Large intestine (tissue), 3 donors: ENCODE data around the gene LINGO4. TPM values are rescaled to one million over a fixed set of nuclear protein-coding genes. Genes with fewer than 3 reads are reported as not detected.
"Not testable (repeated sequence)": the region's sequence is repeated elsewhere in the genome, so short reads cannot be mapped to it uniquely, and the experiment has no call there.

Source experiments
- DNase-seq, 2 donors: peaks; one replicate each; pipeline versions ENCODE4 v3.0.0 to v3.0.0-alpha.2; 2013
- H3K27ac ChIP-seq: one replicate; pipeline ENCODE4 v1.5.1; 2013; ENCODE audit warnings: low read length
- H3K27me3 ChIP-seq: 2 replicates; pipeline ENCODE4 v1.6.1; 2013; ENCODE audit warnings: low read length; ENCODE audit not compliant: control insufficient read depth, insufficient read depth
- H3K36me3 ChIP-seq: 2 replicates; pipeline ENCODE4 v1.6.1; 2013; ENCODE audit warnings: low read length; ENCODE audit not compliant: control insufficient read depth, insufficient read depth
- H3K4me1 ChIP-seq: one replicate; pipeline ENCODE4 v1.6.1; 2013; ENCODE audit warnings: low read length; ENCODE audit not compliant: control insufficient read depth, insufficient read depth
- H3K4me3 ChIP-seq: one replicate; pipeline ENCODE4 v1.5.1; 2013; ENCODE audit warnings: low read length
- H3K9me3 ChIP-seq: one replicate; pipeline ENCODE4 v1.6.1; 2013; ENCODE audit warnings: mild to moderate bottlenecking, low read depth, low read length, moderate library complexity; ENCODE audit not compliant: control insufficient read depth
- WGBS: methylation state at CpG from one replicate; pipeline ENCODE4 v1.1.5; 2013; ENCODE audit warnings: low lambda C conversion rate; ENCODE audit not compliant: insufficient coverage; 5-methylcytosine and 5-hydroxymethylcytosine counted together
- polyA plus RNA-seq: library from polyadenylated mRNA; unstranded; fragments of 120-200 nt; gene quantifications from one replicate; pipeline ENCODE4 v1.2.1, GENCODE V29; 2013

The LINGO4 gene
- polyA plus RNA-seq, 1 donor = 0.81 TPM

DNA sequence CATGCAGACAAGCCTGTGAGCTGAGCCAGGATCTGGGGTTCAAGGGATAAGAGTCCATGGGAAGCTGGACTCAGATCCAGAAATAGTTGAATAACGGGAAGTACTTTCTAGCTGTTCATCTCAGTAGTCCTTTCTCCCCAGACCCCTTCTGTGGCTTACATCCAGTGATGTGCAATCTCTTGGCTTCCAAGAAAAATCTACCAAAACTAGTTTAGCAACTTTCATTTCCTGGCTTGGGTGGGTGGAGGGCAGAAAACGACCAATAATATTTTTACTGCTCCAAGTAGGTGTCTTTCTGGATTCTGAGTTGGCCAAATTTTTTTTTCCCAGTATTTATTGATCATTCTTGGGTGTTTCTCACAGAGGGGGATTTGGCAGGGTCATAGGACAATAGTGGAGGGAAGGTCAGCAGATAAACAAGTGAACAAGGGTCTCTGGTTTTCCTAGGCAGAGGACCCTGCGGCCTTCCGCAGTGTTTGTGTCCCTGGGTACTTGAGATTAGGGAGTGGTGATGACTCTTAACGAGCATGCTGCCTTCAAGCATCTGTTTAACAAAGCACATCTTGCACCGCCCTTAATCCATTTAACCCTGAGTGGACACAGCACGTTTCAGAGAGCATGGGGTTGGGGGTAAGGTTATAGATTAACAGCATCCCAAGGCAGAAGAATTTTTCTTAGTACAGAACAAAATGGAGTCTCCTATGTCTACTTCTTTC lies 36.7 kb downstream of the LINGO4 start:
- not testable (repeated sequence) for DNase-seq, H3K4me3 ChIP-seq, H3K9me3 ChIP-seq, H3K27ac ChIP-seq, H3K36me3 ChIP-seq, H3K27me3 ChIP-seq, H3K4me1 ChIP-seq
- WGBS = 20% methylated on average over 1 of the region's 7 CpGs

DNA sequence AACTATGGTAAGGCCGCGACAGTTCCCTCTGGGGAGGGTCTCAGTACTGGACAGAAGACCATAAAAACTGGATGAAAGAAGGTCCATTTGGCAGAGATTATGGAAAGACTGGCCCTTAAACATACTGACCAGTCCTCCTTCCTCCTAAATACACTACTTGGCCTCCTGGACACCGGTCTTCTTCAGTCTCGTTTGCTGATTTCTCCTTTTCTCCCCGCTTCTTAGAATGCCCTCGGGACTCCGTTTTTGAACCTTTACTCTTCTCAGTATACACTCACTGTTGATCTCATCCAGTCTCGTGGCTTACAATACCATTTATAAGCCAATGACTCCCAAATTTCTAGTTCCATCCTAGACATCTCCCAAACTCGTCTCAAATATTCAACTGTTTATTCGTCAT lies 41.2 kb downstream of the LINGO4 start:
- Histone ChIP-seq H3K9me3 (no peaks in the 10 kb centered on the region), H3K36me3 (peaks cover 26% of the 10 kb centered on the region), H3K27ac (peak overlapping the region; percentile 66), H3K4me3 (peak overlapping the region; percentile 82), H3K4me1 (no peaks in the 10 kb centered on the region), H3K27me3 (no peaks in the 10 kb centered on the region)
- no peak for DNase-seq
- 54% methylated on average over 10 of the region's 10 CpGs for WGBS

DNA sequence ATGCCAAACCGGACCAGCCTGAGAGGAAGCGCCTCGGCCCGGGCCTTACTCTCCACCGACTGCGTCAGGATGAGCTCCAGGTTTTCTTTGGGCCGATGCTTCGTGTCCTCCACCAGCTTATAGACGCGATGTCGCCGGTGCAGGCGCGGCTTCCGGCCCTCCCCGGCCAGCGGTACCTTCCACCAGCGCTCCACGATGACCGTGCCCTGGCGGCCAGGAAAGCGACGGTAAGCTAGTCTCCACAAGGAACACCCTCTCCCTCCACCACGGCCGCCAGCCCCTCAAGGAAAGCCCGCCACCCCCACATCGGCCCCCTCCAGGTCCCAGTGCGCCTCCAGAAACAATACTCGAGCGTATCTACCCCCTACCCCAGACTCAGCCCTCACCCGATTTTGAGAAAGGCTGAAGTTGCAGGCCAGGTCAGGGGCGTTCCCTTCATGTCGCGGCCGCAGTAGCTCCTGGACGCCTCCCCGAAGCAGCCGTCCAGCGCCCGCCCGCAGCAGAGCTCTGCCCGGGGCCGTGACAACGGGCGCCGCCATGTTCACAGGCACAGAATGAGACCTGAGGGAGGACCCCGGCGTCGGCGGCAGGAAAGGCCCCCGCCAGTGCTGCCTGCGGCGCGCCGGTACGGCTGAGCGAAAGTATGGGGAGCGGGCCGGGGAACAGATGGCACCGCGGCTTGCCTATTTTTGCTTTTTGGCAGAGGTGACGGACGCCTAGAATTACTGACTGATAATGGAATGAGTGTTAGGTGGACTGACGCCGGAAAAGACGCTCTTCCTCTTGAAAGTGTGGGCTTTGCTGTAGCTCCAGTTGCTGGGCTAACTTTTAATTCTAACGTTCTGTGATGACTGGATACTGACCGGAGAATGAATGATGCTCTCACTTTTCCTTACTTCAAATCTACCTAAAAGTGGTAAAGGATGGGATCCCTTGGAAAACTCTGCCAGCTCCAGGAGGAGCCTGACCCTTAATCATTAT lies 42.0 kb downstream of the LINGO4 start, which contains the start of gene MRPL9:
MRPL9 (minus strand) TSS at position 556 of the 981 bp plus-strand sequence; CDS start at position 539, 17 bp downstream.
- Histone ChIP-seq H3K36me3 (peaks cover 26% of the 10 kb centered on the region), H3K9me3 (no peaks in the 10 kb centered on the region), H3K27me3 (no peaks in the 10 kb centered on the region), H3K27ac (peak within 1 kb of the TSS; percentile 66), H3K4me3 (peak within 1 kb of the TSS; percentile 82), H3K4me1 (no peaks in the 10 kb centered on the region)
- 0% methylated on average over 2 of the region's 68 CpGs for WGBS
- DNase-seq = peak; percentile 64 to 87

DNA sequence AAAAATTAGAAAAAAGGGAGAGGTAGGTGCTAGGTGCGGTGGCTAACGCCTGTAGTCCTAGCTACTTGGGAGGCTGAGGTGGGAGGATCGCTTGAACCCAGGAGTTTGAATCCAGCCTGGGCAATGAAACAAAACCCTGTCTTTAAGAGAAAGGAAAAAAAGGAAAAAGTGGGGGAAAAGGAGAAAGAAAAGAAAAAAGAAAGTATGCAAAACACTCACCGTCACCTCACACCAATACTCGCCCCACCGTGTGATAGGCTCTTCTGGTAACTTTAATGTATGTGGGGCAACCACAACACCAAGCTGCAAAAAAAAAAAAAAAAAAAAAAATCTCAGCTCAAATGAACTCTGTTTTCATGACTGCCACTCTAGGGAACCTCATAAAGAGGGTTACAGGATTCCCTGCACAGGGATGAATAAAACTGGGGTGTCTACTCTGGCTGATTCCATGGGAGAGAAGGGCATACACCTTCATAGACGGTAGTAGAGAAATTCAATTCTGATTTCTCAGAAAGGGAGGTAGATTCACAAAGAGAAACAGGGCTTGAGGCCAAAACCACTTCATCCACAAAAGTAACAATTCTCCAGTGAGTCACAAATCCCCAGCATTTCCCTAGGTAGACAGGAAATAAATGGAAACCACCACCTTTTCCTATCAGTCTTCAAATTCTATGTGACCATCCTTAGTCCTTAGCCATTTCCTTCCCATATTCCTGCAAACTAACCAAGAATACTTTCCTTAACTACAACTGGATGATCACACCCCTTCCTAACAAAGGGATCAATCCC lies 44.4 kb downstream of the LINGO4 start:
- H3K9me3 ChIP-seq = no peaks in the 10 kb centered on the region
- no peak overlapping the region for H3K4me3 ChIP-seq
- no peaks in the 10 kb centered on the region for H3K27me3 ChIP-seq
- H3K27ac ChIP-seq = no peak overlapping the region
- no peak for DNase-seq
- H3K36me3 ChIP-seq = peaks cover 28% of the 10 kb centered on the region
- WGBS = no CpG with 5 or more reads among the region's 7 CpGs
- H3K4me1 ChIP-seq = no peaks in the 10 kb centered on the region

DNA sequence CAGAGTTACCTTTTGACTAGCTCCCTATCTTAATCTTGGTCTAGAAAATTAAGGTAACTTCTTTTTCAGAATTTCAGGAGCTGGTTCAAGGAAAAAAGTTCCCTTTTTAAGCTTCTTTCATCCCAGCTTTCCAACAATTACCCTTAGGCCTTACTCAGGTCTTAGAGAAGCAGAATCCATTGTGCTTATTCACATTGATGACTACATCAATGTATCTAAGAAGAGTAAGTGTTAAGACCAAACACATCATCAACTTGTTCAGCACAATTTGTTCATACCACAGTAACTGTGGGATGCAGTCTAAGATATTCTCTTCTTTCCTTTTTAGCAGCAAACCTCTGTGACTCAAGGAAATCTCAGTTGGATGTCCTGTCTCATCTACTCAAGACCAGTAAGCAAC lies 46.0 kb downstream of the LINGO4 start:
- no peak for DNase-seq
- H3K36me3 ChIP-seq = peaks cover 28% of the 10 kb centered on the region
- H3K27ac ChIP-seq = no peak overlapping the region
- H3K9me3 ChIP-seq = no peaks in the 10 kb centered on the region
- H3K4me1 ChIP-seq = no peaks in the 10 kb centered on the region
- no peaks in the 10 kb centered on the region for H3K27me3 ChIP-seq
- H3K4me3 ChIP-seq = no peak overlapping the region

DNA sequence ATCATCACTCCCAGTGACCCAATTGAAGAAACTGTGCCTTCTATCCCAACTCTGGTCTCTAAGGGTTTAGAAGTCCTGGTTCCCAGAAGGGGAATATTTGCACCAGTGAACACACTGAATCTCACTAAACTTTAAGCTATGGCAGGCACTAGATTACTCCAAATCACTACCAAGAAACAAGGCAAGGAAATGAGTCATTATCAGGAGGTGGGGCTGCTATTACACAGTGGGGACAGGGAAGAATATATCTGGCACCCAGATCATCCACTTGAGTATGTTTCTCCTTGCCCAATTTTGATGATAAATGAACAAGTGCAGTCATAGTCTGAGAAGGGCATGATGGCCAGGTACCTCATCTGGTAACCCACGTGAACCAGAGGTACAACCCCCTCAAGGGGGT lies 48.9 kb downstream of the LINGO4 start:
- no peak overlapping the region for H3K27ac ChIP-seq
- no CpG with 5 or more reads among the region's 1 CpG for WGBS

More for the DNA sequence above, 48.9 kb downstream of the LINGO4 start:
- no peak for DNase-seq
- H3K4me3 ChIP-seq = no peak overlapping the region
- H3K36me3 ChIP-seq = peaks cover 22% of the 10 kb centered on the region
- H3K4me1 ChIP-seq = no peaks in the 10 kb centered on the region
- H3K27me3 ChIP-seq = no peaks in the 10 kb centered on the region
- H3K9me3 ChIP-seq = no peaks in the 10 kb centered on the region

Other genes with a start within 250 kb of the LINGO4 start
- 20.0 TPM for gene SNX27, start 193.4 kb downstream of the LINGO4 start, polyA plus RNA-seq
- 57.1 TPM for gene CELF3, start 88.6 kb downstream of the LINGO4 start, polyA plus RNA-seq
- gene RIIAD1, start 83.9 kb downstream of the LINGO4 start, polyA plus RNA-seq = 13.5 TPM
- 58.3 TPM for gene MRPL9, start 41.9 kb downstream of the LINGO4 start, polyA plus RNA-seq
- gene TDRKH, start 14.9 kb downstream of the LINGO4 start, polyA plus RNA-seq = 4.2 TPM
- 8.7 TPM for gene RORC, start 26.4 kb upstream of the LINGO4 start, polyA plus RNA-seq
- gene C2CD4D, start 34.4 kb upstream of the LINGO4 start, polyA plus RNA-seq = 0.78 TPM
- gene THEM5, start 48.3 kb upstream of the LINGO4 start, polyA plus RNA-seq = 0.45 TPM
- 40.7 TPM for gene THEM4, start 104.1 kb upstream of the LINGO4 start, polyA plus RNA-seq
- gene S100A10, start 188.4 kb upstream of the LINGO4 start, polyA plus RNA-seq = 877 TPM
- gene S100A11, start 231.6 kb upstream of the LINGO4 start, polyA plus RNA-seq = 314 TPM